WI38 (cell line): ENCODE data around the gene GRM2.
"Not testable (repeated sequence)": the region's sequence is repeated elsewhere in the genome, so short reads cannot be mapped to it uniquely, and the experiment has no call there.

ENCODE experiments used
- H3K4me3 ChIP-seq: 2 replicates; pipeline ENCODE4 v1.5.1; 2011; ENCODE audit warnings: low read depth, mild to moderate bottlenecking, control low read depth, low read length
- CTCF ChIP-seq: IDR thresholded peaks from 2 replicates; pipeline ENCODE4 v1.5.1; 2012; ENCODE audit warnings: low read depth, mild to moderate bottlenecking, control low read depth, low read length

The GRM2 gene

DNA sequence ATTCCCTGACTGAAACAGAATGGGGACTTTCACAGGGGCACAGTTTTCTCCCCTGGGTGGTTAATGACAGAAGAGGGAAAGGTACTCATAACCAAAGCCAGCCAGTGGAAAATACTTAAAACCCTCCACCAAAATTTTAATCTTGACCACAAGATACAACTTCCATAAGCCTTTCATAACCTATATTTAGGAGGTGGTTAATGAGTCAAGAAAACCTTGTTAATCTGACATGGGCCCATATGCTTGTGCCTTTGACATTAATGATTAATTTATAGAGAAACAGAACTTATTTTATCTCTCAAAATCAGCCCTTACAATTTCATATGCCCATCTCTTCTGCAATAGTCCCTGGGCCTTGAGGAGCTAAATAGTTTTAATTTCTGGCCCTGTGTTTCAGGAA lies 41.0 kb downstream of the GRM2 start:
- TF ChIP-seq CTCF: no peak
- H3K4me3 ChIP-seq: no peak overlapping the region

DNA sequence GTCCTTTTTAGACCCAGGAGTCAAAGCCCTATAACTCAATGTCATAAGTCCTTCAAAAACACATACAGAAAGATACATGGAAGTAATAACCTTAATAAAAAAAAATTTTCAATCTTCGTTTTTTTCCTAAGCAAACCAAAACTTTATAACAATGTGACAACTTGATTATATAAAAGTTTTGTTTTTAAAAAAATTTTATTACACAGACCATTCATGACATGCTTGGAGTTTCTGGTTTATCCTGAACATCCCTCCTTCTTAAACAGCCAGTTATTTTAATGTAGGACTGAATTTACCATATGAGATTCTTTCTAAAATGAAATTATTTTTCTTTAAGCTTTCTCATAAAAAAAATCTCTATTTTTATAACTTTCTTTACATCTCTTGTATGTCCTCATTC lies 41.5 kb downstream of the GRM2 start:
- no peak overlapping the region for H3K4me3 ChIP-seq
- TF ChIP-seq CTCF: no peak

DNA sequence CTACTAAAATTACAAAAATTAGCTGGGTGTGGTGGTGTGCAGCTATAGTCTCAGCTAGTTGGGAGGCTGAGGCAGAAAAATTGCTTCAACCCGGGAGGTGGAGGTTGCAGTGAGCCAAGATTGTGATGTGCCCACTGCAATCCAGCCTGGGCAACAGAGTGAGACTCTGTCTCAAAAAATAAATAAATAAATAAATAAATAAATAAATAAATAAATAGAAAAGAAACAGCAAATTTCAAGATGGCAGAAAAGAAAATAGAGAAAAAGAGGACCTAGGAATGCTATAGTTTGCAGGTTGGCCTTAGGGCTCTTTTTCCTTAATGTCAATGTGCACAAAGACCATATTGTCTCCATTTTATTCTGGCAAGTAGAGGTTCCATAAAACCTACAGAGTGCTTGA lies 44.0 kb downstream of the GRM2 start:
- TF ChIP-seq CTCF: no peak
- no peak overlapping the region for H3K4me3 ChIP-seq

GRCh38 chr3:51751287-51751686 lies 44.4 kb downstream of the GRM2 start:
- no peak for TF ChIP-seq CTCF

DNA sequence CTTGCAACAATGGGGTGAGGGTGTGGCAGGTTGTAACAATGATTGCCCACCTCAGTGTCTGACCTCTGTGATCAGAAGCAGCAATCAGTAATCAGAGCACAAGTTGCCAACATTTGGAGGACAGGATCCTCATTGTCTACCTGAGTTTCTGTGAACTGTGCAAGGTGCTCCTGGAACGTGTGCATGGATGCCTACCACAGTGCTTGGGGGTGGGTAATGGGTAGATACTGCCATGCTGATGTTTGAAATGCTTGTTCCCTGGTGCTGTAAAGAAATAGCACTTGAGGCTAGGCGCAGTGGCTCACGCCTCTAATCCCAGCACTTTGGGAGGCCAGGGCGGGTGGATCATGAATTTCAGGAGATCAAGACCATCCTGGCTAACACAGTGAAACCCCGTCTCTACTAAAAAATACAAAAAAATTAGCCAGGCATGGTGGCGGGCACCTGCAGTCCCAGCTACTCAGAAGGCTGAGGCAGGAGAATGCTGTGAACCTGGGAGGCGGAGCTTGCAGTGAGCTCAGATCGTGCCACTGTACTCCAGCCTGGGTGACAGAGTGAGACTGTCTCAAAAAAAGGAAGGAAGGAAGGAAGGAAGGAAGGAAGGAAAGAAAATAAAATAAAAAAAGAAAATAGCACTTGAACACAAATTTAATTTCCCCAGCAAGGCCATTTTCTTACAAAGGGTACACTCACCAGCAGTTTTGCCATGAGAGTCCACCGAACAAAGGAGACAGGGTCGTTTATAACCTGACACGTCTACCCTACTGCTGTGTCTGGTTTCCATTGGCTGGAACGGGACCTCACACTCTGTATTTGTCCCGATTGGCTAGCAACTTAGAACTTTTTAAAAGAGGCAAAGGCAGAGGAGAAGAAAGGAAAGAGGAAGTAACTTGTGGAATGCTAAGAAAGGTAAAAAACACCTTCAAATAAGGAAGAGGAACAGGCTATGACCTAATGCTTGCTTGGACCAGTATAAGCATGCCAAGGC lies 47.2 kb downstream of the GRM2 start:
- not testable (repeated sequence) for H3K4me3 ChIP-seq

More at GRCh38 chr3:51751287-51751686, 44.4 kb downstream of the GRM2 start:
- H3K4me3 ChIP-seq: no peak overlapping the region

- H3K4me3 ChIP-seq: no peak overlapping the region
- TF ChIP-seq CTCF: no peak
These were observed 52.3 kb downstream of the GRM2 start for GRCh38 chr3:51759203-51759602.
